Dermis lymphatic vessel endothelial cell (primary cell): ENCODE measurements around the gene SLC35B1. TPM values are rescaled to one million over a fixed set of nuclear protein-coding genes. Genes with fewer than 3 reads are reported as not detected.

ENCODE experiments used
- total RNA-seq: library from RNA; depleted of rRNA; stranded (reverse); fragments of >200 nt; gene quantifications from 2 replicates; pipeline ENCODE4 v1.2.1, GENCODE V29; 2014

Gene SLC35B1
- total RNA-seq: 53.7 and 55.3 TPM in 2 replicates

DNA sequence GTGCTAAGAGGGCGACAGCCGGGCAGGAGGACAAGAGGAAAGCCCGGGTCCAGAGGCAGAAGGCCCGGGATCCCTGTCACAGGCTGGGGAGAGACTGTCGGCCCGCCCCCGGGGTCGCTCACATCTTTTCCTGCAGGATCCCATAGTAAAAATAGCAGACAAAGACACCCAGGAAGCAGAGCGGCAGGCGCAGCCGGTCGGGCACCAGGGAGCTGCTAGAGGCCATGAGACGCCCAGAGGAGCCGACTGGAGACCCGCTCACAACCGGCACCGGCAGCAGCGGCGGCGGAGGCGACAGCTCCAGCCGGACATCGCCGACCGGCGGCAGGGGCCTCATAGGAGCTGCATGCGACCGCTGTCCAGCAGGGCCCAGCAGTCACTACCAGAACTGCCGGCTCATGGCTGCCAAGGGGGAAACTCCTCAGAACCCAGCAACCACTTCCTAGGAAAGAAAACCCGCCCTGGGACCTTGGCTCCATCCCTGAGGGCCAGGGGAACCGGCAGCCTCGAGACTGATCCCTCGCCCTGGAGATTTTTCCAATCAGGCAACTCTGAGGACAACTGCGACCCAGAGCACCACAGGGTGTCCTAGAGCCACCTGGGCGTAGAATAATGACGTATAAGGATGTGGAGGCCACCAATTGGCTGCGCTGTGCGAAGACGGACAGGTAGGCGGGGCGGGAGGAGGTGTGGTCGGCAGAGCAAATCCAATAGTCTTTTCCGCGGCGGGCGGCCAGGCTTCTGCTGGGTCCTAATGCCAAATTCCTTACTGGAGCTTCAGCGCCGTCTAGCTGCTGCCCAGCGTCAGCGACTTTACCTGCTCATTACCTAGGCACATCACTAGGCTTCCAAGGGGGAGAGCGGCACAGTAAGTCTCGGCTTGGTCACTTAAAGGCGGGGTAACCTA, at the start of gene SLC35B1:
SLC35B1 (minus strand) TSS at position 357 of the 907 bp plus-strand sequence; CDS start at position 226, 131 bp downstream.

GRCh38 chr17:49677933-49678847, 29.6 kb downstream of the SLC35B1 start, which contains the start of gene SPOP:
Gene SPOP, minus strand, starts transcription at chr17:49678097. Its CDS starts 55,287 bp downstream, at chr17:49622810.

Other genes starting within 250 kb of the SLC35B1 start
- under 0.01 TPM in 1 of 2 replicates, not detected in the other for gene NGFR, start 212.7 kb downstream of the SLC35B1 start, total RNA-seq
- gene NXPH3, start 132.1 kb downstream of the SLC35B1 start, total RNA-seq: 3.7 and 5.3 TPM in 2 replicates
- 126 and 146 TPM in 2 replicates for gene SPOP, start 29.9 kb downstream of the SLC35B1 start, total RNA-seq
- 5.1 and 9.8 TPM in 2 replicates for gene FAM117A, start 56.2 kb upstream of the SLC35B1 start, total RNA-seq
- gene KAT7, start 80.7 kb upstream of the SLC35B1 start, total RNA-seq: 49.8 and 62.0 TPM in 2 replicates
- not detected in 2 replicates for gene TAC4, start 140.1 kb upstream of the SLC35B1 start, total RNA-seq